Lung (tissue), 12 donors: Measurements from ENCODE around the gene CER1. TPM values are rescaled to one million over a fixed set of nuclear protein-coding genes. Genes with fewer than 3 reads are reported as not detected.

Source experiments
- ATAC-seq: fragments of 200-7000 bp; cut with Tn5 transposase; one replicate; pipeline ENCODE4 v1.9.1; 2020; ENCODE audit warnings: moderate number of reproducible peaks; ENCODE audit not compliant: insufficient read depth, low FRiP score
- DNase-seq, 3 donors: peaks; one replicate each; pipeline ENCODE4 v3.0.0-alpha.2; 2013 to 2017
- H3K27ac ChIP-seq, 2 donors: one replicate each; pipeline ENCODE4 v1.5.1; 2013; ENCODE audit warnings: mild to moderate bottlenecking in 2 of 2, moderate library complexity in 2 of 2, control low read depth in 1 of 2, inconsistent platforms in 1 of 2, low read depth in 1 of 2, low read length in 1 of 2
- H3K27me3 ChIP-seq, 3 donors: one replicate each; pipeline ENCODE4 v1.5.1; 2013; ENCODE audit warnings: low read length in 2 of 3; ENCODE audit not compliant: control insufficient read depth in 3 of 3, insufficient read depth in 3 of 3
- H3K36me3 ChIP-seq, 4 donors: one replicate each; pipeline ENCODE4 v1.5.1; 2013; ENCODE audit warnings: low read length in 4 of 4, mild to moderate bottlenecking in 1 of 4, moderate library complexity in 1 of 4; ENCODE audit not compliant: control insufficient read depth in 4 of 4, insufficient read depth in 4 of 4
- H3K4me1 ChIP-seq, 5 donors: one replicate each; pipeline ENCODE4 v1.5.1; 2013; ENCODE audit warnings: low read length in 5 of 5, mild to moderate bottlenecking in 2 of 5, moderate library complexity in 1 of 5; ENCODE audit not compliant: control insufficient read depth in 5 of 5, insufficient read depth in 5 of 5
- H3K4me3 ChIP-seq: one replicate; pipeline ENCODE4 v1.5.1; 2013; ENCODE audit warnings: mild to moderate bottlenecking, control low read depth, moderate library complexity
- H3K9ac ChIP-seq, 2 donors: one replicate each; pipeline ENCODE4 v1.5.1; 2013; ENCODE audit warnings: low read length in 2 of 2, control low read depth in 1 of 2; ENCODE audit not compliant: insufficient read depth in 1 of 2
- H3K9me3 ChIP-seq, 4 donors: one replicate each; pipeline ENCODE4 v1.5.1; 2013; ENCODE audit warnings: low read length in 3 of 4, mild to moderate bottlenecking in 1 of 4, moderate library complexity in 1 of 4; ENCODE audit not compliant: control insufficient read depth in 4 of 4, insufficient read depth in 3 of 4
- WGBS, 2 donors: extraction: QIAGEN DNeasy Blood & Tissue Kit; methylation state at CpG; one replicate each; pipeline ENCODE4 v1.1.7; 2013; 5-methylcytosine and 5-hydroxymethylcytosine counted together
- polyA plus RNA-seq, 2 donors: library from polyadenylated mRNA; stranded (reverse); fragments of 200-250 nt; gene quantifications; one replicate each; pipeline ENCODE4 v1.2.1, GENCODE V29; 2013
- total RNA-seq, 2 donors: library from RNA; depleted of rRNA in 1 of 2; stranded (reverse); fragments of >200 nt in 1 of 2; gene quantifications; one replicate each; pipeline ENCODE4 v1.2.1, GENCODE V29; 2014 to 2021
- TF ChIP-seq, protein P1 (sequence below): IDR thresholded peaks from 2 replicates; pipeline ENCODE4 v1.5.1; 2012; ENCODE audit warnings: mild to moderate bottlenecking; ENCODE audit errors: control extremely low read depth, extremely low read depth
- donor health status: control.
- donor health status: control.
- donor health status: Bipolar disorder and iron deficiency.
- donor health status: healthy.
- donor health status: DM: yes; HTN: yes; CAD: no.

The CER1 gene
- total and polyA plus RNA-seq, 4 donors: not detected

DNA sequence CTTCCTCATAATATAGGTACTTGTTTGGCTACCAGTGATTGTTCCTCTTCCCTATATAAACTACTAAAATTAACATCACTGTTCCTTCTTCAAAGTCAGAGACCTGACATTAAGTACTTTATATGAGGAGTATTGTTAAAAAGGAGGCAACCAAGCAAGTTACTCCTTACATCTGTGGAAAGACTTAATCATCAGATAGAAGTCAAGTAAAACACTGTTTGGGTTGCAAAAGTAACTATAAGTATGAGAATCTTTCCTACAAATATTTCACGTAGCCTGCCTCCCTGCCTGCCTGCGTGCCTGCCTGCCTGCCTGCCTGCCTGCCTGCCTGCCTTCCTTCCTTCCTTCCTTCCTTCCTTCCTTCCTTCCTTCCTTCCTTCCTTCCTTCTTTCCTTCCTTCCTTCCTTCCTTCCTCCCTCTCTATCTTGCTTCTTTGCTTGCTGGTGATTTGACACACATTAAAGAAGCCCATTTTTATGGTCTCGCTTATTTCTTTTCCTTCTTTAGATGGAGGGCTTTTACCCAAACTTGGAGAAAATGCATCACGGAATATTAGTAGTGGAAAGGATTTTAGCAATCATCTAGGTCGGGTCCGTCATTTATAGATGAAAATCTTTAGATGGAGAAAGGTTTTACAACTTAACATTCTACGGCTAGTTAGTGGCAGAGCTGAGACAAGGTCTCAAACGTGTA lies 3.2 kb downstream of the CER1 start:
- Histone ChIP-seq H3K9me3 (no peaks in the 10 kb centered on the region), H3K9ac (no peak overlapping the region), H3K36me3 (no peaks in the 10 kb centered on the region), H3K4me3 (no peak overlapping the region), H3K27me3 (peaks cover 0 to 5% (median 3%) of the 10 kb centered on the region in 3 donors), H3K4me1 (no peaks in the 10 kb centered on the region), H3K27ac (no peak overlapping the region)
- DNase-seq: no peak
- 69 to 71% methylated on average over 8 of the region's 8 CpGs for WGBS, 2 donors
- TF ChIP-seq, protein P1, sequence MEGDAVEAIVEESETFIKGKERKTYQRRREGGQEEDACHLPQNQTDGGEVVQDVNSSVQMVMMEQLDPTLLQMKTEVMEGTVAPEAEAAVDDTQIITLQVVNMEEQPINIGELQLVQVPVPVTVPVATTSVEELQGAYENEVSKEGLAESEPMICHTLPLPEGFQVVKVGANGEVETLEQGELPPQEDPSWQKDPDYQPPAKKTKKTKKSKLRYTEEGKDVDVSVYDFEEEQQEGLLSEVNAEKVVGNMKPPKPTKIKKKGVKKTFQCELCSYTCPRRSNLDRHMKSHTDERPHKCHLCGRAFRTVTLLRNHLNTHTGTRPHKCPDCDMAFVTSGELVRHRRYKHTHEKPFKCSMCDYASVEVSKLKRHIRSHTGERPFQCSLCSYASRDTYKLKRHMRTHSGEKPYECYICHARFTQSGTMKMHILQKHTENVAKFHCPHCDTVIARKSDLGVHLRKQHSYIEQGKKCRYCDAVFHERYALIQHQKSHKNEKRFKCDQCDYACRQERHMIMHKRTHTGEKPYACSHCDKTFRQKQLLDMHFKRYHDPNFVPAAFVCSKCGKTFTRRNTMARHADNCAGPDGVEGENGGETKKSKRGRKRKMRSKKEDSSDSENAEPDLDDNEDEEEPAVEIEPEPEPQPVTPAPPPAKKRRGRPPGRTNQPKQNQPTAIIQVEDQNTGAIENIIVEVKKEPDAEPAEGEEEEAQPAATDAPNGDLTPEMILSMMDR: no peak
- ATAC-seq: no peak

DNA sequence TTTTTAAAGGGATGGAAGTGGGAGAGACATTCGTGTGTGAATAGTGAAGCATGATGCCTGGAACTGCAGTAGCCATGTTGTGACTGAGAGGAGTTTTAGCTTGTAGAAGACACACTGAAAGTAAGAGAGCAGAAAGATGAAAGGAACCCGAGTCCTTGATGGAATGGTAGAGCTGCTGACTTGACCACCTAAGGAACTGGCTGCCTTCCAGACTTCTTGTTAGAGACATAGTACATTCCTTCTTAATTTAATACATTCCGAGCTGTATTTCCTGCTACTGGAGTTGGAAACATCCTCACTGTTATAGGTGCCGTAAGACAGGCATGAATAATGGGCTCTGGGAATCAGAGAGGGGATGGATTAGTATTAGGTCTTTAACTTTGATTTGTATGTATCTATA lies 7.4 kb downstream of the CER1 start:
- peaks cover 0 to 5% (median 3%) of the 10 kb centered on the region in 3 donors for H3K27me3 ChIP-seq
- H3K27ac ChIP-seq: no peak overlapping the region
- TF ChIP-seq, protein P1: no peak
- ATAC-seq (no peak), DNase-seq (peak in 1 of 3 donors; percentile 7)
- H3K9ac ChIP-seq: no peak overlapping the region
- no peaks in the 10 kb centered on the region for H3K4me1 ChIP-seq
- H3K36me3 ChIP-seq: no peaks in the 10 kb centered on the region
- 64 to 80% methylated on average over 4 of the region's 4 CpGs for whole genome bisulfite sequencing, 2 donors
- H3K9me3 ChIP-seq: peaks cover 0 to 2% (median 0%) of the 10 kb centered on the region in 4 donors
- H3K4me3 ChIP-seq: no peak overlapping the region

DNA sequence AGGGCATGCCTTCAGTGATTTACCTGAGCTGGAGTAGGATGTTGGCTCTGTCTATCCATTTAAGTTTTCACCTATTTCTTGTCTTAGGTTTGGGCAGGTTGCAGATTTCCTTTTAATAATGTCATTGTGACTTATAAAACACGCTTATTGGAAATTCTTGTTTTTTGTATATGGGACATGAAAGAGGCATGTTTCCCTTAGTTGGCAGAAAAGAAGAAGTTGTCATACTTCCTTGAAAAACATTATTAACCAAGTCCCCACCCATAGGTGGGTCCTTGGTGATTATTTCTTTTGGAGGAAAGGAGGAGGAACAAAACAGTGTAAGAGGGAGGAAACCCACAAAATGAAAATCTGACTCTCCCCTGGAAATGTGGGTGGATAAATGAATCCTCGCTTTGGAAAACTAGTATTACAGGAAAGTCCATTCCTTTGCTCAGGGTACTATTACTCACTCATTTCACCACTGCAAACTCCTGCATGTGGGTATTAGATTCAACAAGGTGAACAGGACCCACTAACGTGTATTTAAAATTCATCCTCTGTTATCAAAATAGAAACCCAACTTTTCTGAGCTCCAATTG lies 9.3 kb downstream of the CER1 start:
- Histone ChIP-seq H3K9ac (no peak overlapping the region), H3K9me3 (peaks cover 0 to 4% (median 0%) of the 10 kb centered on the region in 4 donors), H3K36me3 (no peaks in the 10 kb centered on the region), H3K4me1 (no peaks in the 10 kb centered on the region), H3K27me3 (no peaks in the 10 kb centered on the region), H3K27ac (no peak overlapping the region), H3K4me3 (no peak overlapping the region)
- TF ChIP-seq, protein P1: no peak
- ATAC-seq (no peak), DNase-seq (no peak)
- 84 to 88% methylated on average over 3 of the region's 3 CpGs for WGBS, 2 donors

DNA sequence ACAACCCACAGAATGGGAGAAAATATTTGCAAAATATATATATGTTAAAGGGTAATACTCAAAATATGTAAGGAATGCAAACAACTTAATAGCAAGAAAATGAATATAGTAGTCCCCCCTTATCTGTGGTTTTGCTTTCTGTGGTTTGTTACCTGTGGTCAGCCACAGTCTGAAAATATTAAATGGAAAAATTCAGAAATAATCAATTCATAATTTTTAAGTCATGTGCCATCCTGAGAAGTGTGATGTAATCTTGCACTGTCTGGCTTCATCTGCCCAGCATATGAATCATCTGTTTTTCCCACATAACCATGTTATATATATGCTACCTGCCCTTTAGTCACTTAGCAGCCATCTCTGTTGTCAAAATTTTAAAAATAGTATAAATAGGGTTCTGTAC lies 11.7 kb downstream of the CER1 start:
- TF ChIP-seq, protein P1: no peak
- H3K27me3 ChIP-seq: no peaks in the 10 kb centered on the region
- H3K36me3 ChIP-seq: no peaks in the 10 kb centered on the region
- peaks cover 0 to 6% (median 0%) of the 10 kb centered on the region in 4 donors for H3K9me3 ChIP-seq
- ATAC-seq: no peak
- DNase-seq: no peak
- no peak overlapping the region for H3K9ac ChIP-seq
- no peaks in the 10 kb centered on the region for H3K4me1 ChIP-seq
- no peak overlapping the region for H3K27ac ChIP-seq
- H3K4me3 ChIP-seq: no peak overlapping the region
